Renal cortical epithelial cell (primary cell): ENCODE data around the gene APRT. TPM values are rescaled to one million over a fixed set of nuclear protein-coding genes. Genes with fewer than 3 reads are reported as not detected.

Experiments
- DNase-seq: peaks from one replicate; pipeline ENCODE4 v3.0.0-alpha.2; 2011; ENCODE audit warnings: low read depth
- total RNA-seq: library from RNA; depleted of rRNA; stranded (reverse); fragments of >200 nt; gene quantifications from 2 replicates; pipeline ENCODE4 v1.2.3, GENCODE V29; 2014

APRT gene
- total RNA-seq, 1 donor from 2014 or later: 55.4 TPM

DNA sequence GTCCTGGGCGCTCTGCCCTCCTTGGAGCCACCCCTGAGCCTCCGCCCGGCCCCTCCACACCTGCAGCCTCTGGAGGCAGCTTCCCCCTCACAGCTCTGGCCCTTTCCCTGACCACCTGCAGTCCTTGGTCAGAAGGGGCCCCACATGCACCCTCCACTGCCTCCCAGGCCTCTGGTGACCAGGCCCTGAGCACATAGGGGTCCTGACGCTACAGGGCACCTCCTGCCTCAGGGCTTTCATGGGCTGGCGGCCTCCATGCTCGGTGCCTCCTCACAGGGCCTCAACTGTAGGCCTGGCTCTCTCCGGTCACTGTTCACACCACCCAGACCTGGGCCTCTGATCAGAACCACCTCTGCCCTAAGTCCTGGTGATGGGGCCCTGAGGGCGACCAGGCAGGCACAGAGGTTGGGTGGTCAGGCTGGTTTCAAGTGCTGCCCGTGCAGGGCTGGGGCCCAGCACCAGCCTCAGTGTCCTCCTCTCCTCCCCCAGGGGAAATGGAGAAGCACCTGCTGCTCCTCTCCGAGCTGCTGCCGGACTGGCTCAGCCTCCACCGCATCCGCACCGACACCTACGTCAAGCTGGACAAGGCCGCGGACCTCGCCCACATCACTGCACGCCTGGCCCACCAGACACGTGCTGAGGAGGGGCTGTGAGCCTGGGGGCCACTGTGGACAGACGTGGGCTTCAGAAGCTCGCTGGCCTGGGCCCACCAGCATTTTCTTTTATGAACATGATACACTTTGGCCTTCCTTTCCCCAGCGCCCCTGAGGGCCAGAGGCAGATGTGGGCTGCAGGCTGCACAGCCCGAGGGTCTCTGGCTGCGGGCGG lies 3.9 kb downstream of the APRT start:
- DNase-seq: no peak

DNA sequence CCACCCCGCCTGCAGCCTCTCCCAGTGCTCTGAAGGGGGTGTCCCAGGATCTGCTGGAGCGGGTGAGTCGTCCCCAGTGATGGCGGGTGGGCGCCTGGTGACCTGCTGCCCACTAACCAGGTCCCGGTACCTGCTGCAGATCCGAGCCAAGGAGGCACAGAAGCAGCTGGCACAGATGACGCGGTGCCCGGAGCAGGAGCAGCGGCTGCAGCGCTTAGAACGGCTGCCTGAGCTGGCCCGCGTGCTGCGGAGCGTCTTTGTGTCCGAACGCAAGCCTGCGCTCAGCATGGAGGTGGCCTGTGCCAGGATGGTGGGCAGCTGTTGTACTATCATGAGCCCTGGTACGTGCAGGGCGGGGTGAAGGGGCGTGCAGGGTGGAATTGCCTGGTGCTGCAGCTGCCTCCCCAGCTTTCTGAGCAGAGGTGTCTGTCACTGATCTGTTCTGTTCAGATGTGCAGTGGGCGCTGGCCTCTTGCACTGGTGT lies 4.5 kb downstream of the APRT start:
- DNase-seq: no peak

GRCh38 chr16:88806491-88807111 lies 5.1 kb downstream of the APRT start:
- DNase-seq: no peak

- DNase-seq: no peak
Observed at GRCh38 chr16:88805887-88806393, 5.8 kb downstream of the APRT start.

DNA sequence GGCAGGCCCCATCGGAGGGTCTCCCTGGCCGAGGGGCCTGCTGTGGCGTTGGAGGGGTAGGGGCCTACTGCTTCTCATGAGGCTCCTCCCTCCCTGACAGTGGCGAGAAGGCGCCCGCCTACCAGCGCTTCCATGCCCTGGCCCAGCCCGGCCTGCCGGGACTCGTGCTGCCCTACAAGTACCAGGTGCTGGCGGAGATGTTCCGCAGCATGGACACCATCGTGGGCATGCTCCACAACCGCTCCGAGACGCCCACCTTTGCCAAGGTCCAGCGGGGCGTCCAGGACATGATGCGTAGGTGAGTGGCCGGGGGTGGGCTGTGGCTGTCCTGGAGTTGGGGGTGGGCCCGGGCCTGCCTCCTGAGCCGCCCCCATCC lies 6.4 kb downstream of the APRT start:
- DNase-seq: no peak

GRCh38 chr16:88804552-88805339 lies 7.0 kb downstream of the APRT start:
- no peak for DNase-seq

DNA sequence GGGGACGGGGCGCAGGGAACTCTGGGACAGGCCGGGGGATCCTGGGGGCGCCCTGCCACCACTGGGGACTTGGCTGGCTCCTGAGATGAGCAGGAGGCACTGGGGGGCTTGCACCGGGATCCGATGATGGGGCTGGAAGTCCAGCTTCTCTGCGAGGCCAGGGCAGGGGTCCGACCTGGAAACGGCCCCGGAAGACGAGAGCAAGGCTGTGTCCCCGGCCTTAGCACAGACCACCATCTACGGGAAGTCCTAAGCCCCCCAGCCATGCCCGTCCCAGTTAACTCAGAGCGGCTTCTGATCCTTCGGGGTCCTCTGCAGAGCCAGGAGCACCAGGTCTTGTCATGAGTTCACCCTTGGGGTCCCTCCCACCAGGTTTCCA lies 7.6 kb downstream of the APRT start:
- DNase-seq: no peak

- peak; percentile 17 for DNase-seq
Observed at GRCh38 chr16:88803264-88803987, 8.3 kb downstream of the APRT start, which contains the start of gene CDT1. TSS of gene CDT1 (plus strand) at chr16:88803789. CDS start at chr16:88803832, 43 bp downstream.

DNA sequence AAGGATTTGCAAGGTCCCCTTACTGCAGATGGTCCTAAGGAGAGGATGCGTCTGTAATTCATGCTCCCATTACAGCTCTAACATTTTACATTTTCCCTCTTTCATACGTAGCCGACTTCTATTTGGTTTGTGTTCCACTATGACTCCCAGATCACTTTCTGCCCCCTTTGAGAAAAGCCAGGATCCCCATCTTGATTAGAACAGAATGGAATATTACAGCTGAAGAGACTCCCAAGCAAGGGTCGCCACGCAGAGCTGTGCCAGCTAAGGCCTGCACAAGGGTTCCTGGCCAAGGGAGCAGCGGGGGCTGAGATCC lies 11.5 kb downstream of the APRT start:
- DNase-seq: no peak

DNA sequence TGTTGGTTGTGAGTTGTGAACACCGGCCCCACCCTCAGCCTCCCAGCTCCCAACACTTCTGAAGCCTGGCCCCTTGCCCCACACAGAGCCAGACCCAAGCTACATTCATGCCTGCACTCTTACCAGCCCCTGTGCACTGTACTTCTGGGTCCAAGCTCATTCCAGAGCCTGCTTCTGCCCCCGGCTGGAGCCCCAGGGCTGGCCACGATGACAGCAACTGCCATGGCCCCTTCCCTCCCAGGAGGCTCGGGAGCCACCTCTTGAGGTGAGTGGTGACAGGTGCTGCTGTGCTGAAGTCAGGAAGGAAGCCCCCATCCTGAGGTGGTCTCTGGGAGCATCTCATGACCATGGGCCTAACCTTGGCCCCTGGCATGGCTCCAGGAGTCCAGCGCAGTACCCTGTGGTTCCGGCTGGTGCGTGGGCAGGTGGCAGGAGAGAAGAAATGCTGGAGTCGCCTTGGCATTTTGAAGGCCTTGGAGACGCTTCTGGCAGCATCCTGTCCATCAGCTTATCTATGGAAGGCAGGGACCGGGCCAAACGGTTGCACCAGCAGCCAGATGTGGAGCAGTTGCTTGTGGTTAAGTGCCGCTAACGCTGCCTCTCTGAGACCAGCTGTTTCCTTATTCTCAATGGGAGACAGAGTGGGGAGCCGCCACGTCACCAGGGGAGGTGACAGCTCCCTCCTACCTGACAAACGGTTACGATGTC lies 12.0 kb downstream of the APRT start:
- no peak for DNase-seq

DNA sequence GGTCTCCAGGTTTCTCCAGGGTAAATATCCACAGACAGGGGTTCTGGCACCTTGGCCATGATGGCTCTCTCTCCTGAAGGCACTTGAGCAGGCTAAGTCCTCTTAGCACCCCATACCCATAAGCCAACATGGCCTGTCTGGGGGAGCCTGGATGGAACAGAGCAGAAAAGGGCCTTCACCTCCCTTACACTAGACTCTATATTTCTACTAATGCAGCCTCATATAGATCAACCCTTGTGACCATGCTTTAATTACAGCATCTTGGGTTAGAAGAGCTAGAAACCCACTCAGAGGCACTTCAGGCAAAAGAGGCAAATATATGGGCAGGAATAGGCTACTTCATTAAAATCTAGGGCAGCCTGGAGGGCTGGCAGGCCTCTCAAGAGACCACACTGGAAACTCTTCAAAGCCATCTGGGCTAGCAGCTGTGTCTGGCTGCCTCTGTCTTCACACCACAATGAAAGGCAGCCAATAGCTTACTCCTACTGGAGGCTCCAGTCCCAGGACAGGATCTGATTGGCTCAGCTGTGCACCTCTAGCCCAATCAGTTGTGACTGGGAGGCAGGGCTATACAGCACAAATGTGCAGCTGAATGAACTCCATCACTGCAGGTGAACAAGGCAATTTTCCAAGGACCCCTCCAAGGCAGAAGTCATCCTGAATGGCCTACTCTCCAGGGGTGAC lies 12.8 kb downstream of the APRT start:
- no peak for DNase-seq

- no peak for DNase-seq
Observed at GRCh38 chr16:88798073-88798472, 13.7 kb downstream of the APRT start.

- no peak for DNase-seq
Observed at GRCh38 chr16:88796278-88796677, 15.4 kb downstream of the APRT start.

DNA sequence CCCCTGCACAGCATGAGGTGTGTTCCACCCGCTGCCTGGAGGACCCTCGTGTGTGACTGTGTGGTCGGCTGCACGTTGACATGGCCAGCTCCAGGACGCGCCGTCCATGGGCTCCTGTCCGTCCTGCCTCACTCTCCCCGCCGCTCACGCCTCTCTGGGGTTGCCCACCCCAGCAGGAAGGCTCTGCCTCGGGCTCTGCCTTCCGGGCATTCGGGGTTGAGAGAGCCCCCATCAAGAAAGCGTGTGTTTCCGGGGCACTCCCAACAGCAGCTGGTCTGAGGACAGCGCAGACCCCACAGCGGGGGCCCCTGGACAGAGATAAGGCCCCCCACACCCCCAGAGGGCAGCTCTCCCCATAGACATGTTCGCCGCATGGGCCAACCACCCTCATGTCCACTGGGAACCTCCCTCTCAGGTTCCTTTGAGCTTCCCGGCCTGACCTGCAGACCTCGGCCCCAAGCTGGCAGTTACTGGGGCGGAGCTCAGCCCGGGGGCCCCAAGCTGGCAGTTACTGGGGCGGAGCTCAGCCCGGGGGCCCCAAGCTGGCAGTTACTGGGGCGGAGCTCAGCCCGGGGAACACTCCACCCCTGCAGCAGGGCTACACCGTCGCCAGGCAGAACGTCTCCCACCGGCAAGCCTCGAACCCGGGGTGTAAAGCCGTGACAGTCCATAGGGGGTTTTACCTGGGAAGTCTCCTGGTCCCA lies 18.3 kb downstream of the APRT start:
- DNase-seq: no peak

GRCh38 chr16:88792668-88793250 lies 19.0 kb downstream of the APRT start:
- DNase-seq: no peak

DNA sequence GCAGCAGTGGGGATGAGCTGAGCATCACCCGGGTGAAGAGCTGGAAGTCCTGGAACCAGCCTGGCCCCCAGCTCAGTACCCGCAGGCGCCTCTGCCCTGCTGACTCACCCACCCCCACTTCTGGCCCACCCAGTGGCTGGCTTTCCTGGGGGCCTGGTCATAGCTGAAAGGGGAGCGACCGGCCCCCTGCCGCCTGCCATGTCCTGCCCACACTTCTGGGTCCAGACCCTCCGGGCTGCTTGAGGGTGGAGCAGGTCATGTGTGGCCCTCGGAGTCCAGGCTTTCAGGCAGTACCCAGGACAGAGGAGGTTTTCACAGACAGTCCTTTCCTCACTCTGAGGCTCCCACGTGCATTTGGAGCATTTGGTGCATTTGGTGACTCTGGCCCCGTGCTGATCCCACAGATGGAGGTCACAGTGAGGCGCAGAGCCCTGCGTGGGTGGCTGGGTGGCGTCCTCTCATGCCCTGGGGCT lies 19.6 kb downstream of the APRT start:
- no peak for DNase-seq

DNA sequence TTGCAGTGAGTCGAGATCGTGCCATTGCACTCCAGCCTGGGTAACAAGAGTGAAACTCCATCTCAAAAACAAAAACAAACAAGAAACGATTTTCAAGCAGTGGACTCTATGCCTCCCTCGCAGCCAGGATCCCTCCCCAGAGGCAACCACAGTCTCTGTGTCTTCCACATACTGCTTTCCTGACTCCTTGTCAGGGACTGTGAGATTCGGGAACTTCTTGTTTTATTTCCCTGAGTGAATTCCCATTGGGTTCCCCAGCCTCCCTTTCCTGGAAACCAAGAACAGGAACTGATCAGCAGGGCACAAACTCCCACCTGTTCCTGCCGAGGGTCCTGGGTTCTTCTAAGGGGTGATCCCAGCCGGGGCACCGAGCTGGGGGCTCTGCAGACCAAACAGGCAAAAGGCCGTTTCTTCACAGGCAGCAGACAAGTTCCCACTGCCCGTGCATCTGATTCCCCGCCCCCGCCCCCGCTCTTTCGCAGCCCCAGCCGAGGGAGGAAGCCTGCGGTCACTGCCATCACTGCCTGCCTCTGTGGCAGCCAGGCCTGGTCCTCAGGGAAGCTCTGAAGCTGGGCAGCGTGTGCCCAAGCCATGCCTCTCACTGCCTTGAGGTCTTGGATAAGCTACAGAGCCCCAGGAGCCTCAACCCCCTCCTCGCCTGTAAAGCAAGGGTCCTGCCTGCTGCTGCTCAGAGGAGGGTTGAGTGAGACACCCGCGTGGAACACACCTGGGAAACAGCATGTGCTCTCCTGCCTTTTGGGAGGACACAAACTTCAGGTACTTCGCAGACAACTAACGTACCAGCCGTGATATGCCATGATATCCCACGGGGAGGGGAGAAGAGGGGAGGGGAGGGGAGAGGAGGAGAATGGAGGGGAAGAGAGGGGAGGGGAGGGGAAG lies 21.2 kb downstream of the APRT start:
- DNase-seq: no peak

DNA sequence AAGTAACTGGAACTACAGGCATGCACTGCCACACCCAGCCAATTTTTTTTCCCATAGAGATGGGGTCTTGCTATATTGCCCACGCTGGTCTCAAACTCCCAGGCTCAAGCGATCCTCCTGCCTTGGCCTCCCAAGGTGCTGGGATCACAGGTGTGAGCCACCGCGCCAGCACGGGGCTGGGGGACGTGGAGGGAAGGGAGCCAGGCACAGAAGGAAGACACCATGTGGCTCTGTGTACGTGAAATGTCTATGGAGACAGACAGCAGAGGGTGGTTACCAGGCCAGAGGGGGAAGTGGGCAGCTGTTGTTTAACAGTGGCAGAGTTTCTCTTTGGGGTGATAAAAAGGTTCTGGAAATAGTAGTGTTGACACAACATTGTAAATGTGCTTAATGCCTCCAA lies 22.1 kb downstream of the APRT start:
- no peak for DNase-seq
